Stomach smooth muscle (tissue), 2 donors: Measurements from ENCODE around the gene PLEKHA5.

Experiments
- H3K27ac ChIP-seq: one replicate; pipeline ENCODE4 v1.7.0; 2013; ENCODE audit warnings: mild to moderate bottlenecking, low read length, inconsistent platforms
- H3K27me3 ChIP-seq, 2 donors: one replicate each; pipeline ENCODE4 v1.7.0; 2013; ENCODE audit warnings: low read length in 2 of 2; ENCODE audit not compliant: insufficient read depth in 2 of 2, control insufficient read depth in 1 of 2
- H3K36me3 ChIP-seq, 2 donors: one replicate each; pipeline ENCODE4 v1.7.0; 2013; ENCODE audit warnings: low read length in 2 of 2; ENCODE audit not compliant: control insufficient read depth in 2 of 2, insufficient read depth in 2 of 2
- H3K4me1 ChIP-seq: one replicate; pipeline ENCODE4 v1.7.0; 2013; ENCODE audit warnings: low read length; ENCODE audit not compliant: control insufficient read depth, insufficient read depth
- H3K4me3 ChIP-seq, 2 donors: one replicate each; pipeline ENCODE4 v1.7.0; 2013; ENCODE audit warnings: low read length in 2 of 2
- H3K9ac ChIP-seq, 2 donors: one replicate each; pipeline ENCODE4 v1.7.0; 2013; ENCODE audit warnings: low read length in 2 of 2, mild to moderate bottlenecking in 1 of 2
- H3K9me3 ChIP-seq, 2 donors: one replicate each; pipeline ENCODE4 v1.7.0; 2013; ENCODE audit warnings: low read length in 2 of 2; ENCODE audit not compliant: control insufficient read depth in 2 of 2
- donor health status: healthy.
- donor health status: Pancreatic carcinoma.

Gene PLEKHA5

GRCh38 chr12:19277711-19278110, 148.2 kb downstream of the PLEKHA5 start:
- no peaks in the 10 kb centered on the region for H3K9me3 ChIP-seq
- H3K9ac ChIP-seq: no peak overlapping the region
- H3K4me1 ChIP-seq: peaks cover 8% of the 10 kb centered on the region
- H3K36me3 ChIP-seq: peaks cover 10 to 15% of the 10 kb centered on the region in 2 donors
- no peak overlapping the region for H3K27ac ChIP-seq
- H3K27me3 ChIP-seq: no peaks in the 10 kb centered on the region
- H3K4me3 ChIP-seq: no peak overlapping the region

GRCh38 chr12:19278407-19278806, 148.9 kb downstream of the PLEKHA5 start:
- peaks cover 13 to 17% of the 10 kb centered on the region in 2 donors for H3K36me3 ChIP-seq
- no peaks in the 10 kb centered on the region for H3K27me3 ChIP-seq
- no peaks in the 10 kb centered on the region for H3K9me3 ChIP-seq
- H3K9ac ChIP-seq: no peak overlapping the region
- no peak overlapping the region for H3K27ac ChIP-seq
- peaks cover 6% of the 10 kb centered on the region for H3K4me1 ChIP-seq
- no peak overlapping the region for H3K4me3 ChIP-seq

GRCh38 chr12:19282133-19282699, 152.7 kb downstream of the PLEKHA5 start:
- Histone ChIP-seq H3K9ac (no peak overlapping the region), H3K27me3 (no peaks in the 10 kb centered on the region), H3K27ac (no peak overlapping the region), H3K4me1 (no peaks in the 10 kb centered on the region), H3K36me3 (peaks cover 4 to 9% of the 10 kb centered on the region in 2 donors), H3K9me3 (no peaks in the 10 kb centered on the region), H3K4me3 (no peak overlapping the region)

- peaks cover 4 to 9% of the 10 kb centered on the region in 2 donors for H3K36me3 ChIP-seq
- no peaks in the 10 kb centered on the region for H3K27me3 ChIP-seq
- H3K27ac ChIP-seq: no peak overlapping the region
- no peaks in the 10 kb centered on the region for H3K4me1 ChIP-seq
- no peak overlapping the region for H3K9ac ChIP-seq
- H3K4me3 ChIP-seq: no peak overlapping the region
- H3K9me3 ChIP-seq: no peaks in the 10 kb centered on the region
Measured at GRCh38 chr12:19284658-19285057, 155.1 kb downstream of the PLEKHA5 start.

- no peaks in the 10 kb centered on the region for H3K27me3 ChIP-seq
- peaks cover 4 to 10% of the 10 kb centered on the region in 2 donors for H3K36me3 ChIP-seq
- no peak overlapping the region for H3K27ac ChIP-seq
- H3K4me1 ChIP-seq: no peaks in the 10 kb centered on the region
- no peaks in the 10 kb centered on the region for H3K9me3 ChIP-seq
- no peak overlapping the region for H3K4me3 ChIP-seq
- H3K9ac ChIP-seq: no peak overlapping the region
Measured at GRCh38 chr12:19285793-19286448, 156.4 kb downstream of the PLEKHA5 start.

GRCh38 chr12:19287302-19287701, 157.8 kb downstream of the PLEKHA5 start:
- Histone ChIP-seq H3K27me3 (no peaks in the 10 kb centered on the region), H3K4me3 (no peak overlapping the region), H3K36me3 (peaks cover 4 to 10% of the 10 kb centered on the region in 2 donors), H3K9me3 (no peaks in the 10 kb centered on the region), H3K27ac (no peak overlapping the region), H3K4me1 (no peaks in the 10 kb centered on the region), H3K9ac (no peak overlapping the region)

- H3K9ac ChIP-seq: no peak overlapping the region
- H3K36me3 ChIP-seq: peaks cover 4 to 10% of the 10 kb centered on the region in 2 donors
- no peak overlapping the region for H3K27ac ChIP-seq
- H3K4me3 ChIP-seq: no peak overlapping the region
- no peaks in the 10 kb centered on the region for H3K4me1 ChIP-seq
- H3K9me3 ChIP-seq: no peaks in the 10 kb centered on the region
- no peaks in the 10 kb centered on the region for H3K27me3 ChIP-seq
Measured at GRCh38 chr12:19288161-19288560, 158.6 kb downstream of the PLEKHA5 start.

GRCh38 chr12:19288603-19289244, 159.2 kb downstream of the PLEKHA5 start:
- Histone ChIP-seq H3K27me3 (no peaks in the 10 kb centered on the region), H3K4me3 (no peak overlapping the region), H3K27ac (no peak overlapping the region), H3K9ac (no peak overlapping the region), H3K9me3 (no peaks in the 10 kb centered on the region), H3K36me3 (peaks cover 0 to 5% of the 10 kb centered on the region in 2 donors), H3K4me1 (no peaks in the 10 kb centered on the region)

GRCh38 chr12:19298836-19299605, 169.5 kb downstream of the PLEKHA5 start:
- no peaks in the 10 kb centered on the region for H3K9me3 ChIP-seq
- no peak overlapping the region for H3K4me3 ChIP-seq
- H3K4me1 ChIP-seq: no peaks in the 10 kb centered on the region
- no peak overlapping the region for H3K27ac ChIP-seq
- H3K9ac ChIP-seq: no peak overlapping the region
- H3K36me3 ChIP-seq: peaks cover 4 to 5% of the 10 kb centered on the region in 2 donors
- H3K27me3 ChIP-seq: no peaks in the 10 kb centered on the region

- Histone ChIP-seq H3K4me3 (no peak overlapping the region), H3K27ac (no peak overlapping the region), H3K36me3 (peaks cover 4 to 5% of the 10 kb centered on the region in 2 donors), H3K4me1 (no peaks in the 10 kb centered on the region), H3K9me3 (no peaks in the 10 kb centered on the region), H3K9ac (no peak overlapping the region), H3K27me3 (no peaks in the 10 kb centered on the region)
Measured at GRCh38 chr12:19299765-19300164, 170.2 kb downstream of the PLEKHA5 start.
